ENCODE measurements around the gene SEMA4D.

The SEMA4D gene

GRCh38 chr9:89522261-89522958 is 24.5 kb upstream of the SEMA4D start:
- peak overlapping the region; percentile 79 for H3K4me2 ChIP-seq (ENCODE audit: low read depth, low read length, poor library complexity, severe bottlenecking)
- H3K4me3 ChIP-seq (ENCODE audit: low read length, poor library complexity, severe bottlenecking) = peak overlapping the region; percentile 65
- 0 out of 2 replicates have a peak overlapping the region, but pooled peaks have one; percentile 45 for H2AFZ ChIP-seq (ENCODE audit: low read length)
- no peaks in the 10 kb centered on the region for H3K9me3 ChIP-seq (ENCODE audit: insufficient read depth, low read depth, low read length)
- H3K36me3 ChIP-seq (ENCODE audit: insufficient read depth, low read length) = no peaks in the 10 kb centered on the region
- no peak for TF ChIP-seq EZH2phosphoT487 (IDR thresholded peaks at IDR 0.05; ENCODE audit: borderline replicate concordance)
- TF ChIP-seq, protein P1, sequence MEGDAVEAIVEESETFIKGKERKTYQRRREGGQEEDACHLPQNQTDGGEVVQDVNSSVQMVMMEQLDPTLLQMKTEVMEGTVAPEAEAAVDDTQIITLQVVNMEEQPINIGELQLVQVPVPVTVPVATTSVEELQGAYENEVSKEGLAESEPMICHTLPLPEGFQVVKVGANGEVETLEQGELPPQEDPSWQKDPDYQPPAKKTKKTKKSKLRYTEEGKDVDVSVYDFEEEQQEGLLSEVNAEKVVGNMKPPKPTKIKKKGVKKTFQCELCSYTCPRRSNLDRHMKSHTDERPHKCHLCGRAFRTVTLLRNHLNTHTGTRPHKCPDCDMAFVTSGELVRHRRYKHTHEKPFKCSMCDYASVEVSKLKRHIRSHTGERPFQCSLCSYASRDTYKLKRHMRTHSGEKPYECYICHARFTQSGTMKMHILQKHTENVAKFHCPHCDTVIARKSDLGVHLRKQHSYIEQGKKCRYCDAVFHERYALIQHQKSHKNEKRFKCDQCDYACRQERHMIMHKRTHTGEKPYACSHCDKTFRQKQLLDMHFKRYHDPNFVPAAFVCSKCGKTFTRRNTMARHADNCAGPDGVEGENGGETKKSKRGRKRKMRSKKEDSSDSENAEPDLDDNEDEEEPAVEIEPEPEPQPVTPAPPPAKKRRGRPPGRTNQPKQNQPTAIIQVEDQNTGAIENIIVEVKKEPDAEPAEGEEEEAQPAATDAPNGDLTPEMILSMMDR (conservative IDR thresholded peaks at IDR 0.05; ENCODE audit: low read length) = no peak
- H3K79me2 ChIP-seq (ENCODE audit: insufficient read depth, low read length) = peaks cover 30% of the 10 kb centered on the region
- H3K9me2 ChIP-seq (replicated peaks; ENCODE audit: low read depth, low read length) = no peaks in the 10 kb centered on the region
- peak overlapping the region; percentile 78 for H3K9ac ChIP-seq (ENCODE audit: low read depth, low read length, poor library complexity, severe bottlenecking)
- H3K27me3 ChIP-seq (ENCODE audit: insufficient read depth, low read length, poor library complexity, severe bottlenecking) = no peaks in the 10 kb centered on the region
- H4K20me1 ChIP-seq (ENCODE audit: insufficient read depth, low read length, poor library complexity, severe bottlenecking) = no peaks in the 10 kb centered on the region
- H3F3A ChIP-seq (ENCODE audit: low read depth) = peaks cover 16% of the 10 kb centered on the region; the same call in 1 of the 2 replicates
- peaks cover 93% of the 10 kb centered on the region for H3K4me1 ChIP-seq (ENCODE audit: insufficient read depth, low read length, poor library complexity, severe bottlenecking)

- peak overlapping the region; percentile 53 for H3K9ac ChIP-seq (ENCODE audit: low read depth, low read length, poor library complexity, severe bottlenecking)
- peaks cover 16% of the 10 kb centered on the region; the same call in 1 of the 2 replicates for H3F3A ChIP-seq (ENCODE audit: low read depth)
- no peak overlapping the region for H2AFZ ChIP-seq (ENCODE audit: low read length)
- no peaks in the 10 kb centered on the region for H4K20me1 ChIP-seq (ENCODE audit: insufficient read depth, low read length, poor library complexity, severe bottlenecking)
- no peak overlapping the region for H3K4me3 ChIP-seq (ENCODE audit: low read length, poor library complexity, severe bottlenecking)
- no peaks in the 10 kb centered on the region for H3K36me3 ChIP-seq (ENCODE audit: insufficient read depth, low read length)
- H3K9me2 ChIP-seq (replicated peaks; ENCODE audit: low read depth, low read length) = no peaks in the 10 kb centered on the region
- H3K9me3 ChIP-seq (ENCODE audit: insufficient read depth, low read depth, low read length) = no peaks in the 10 kb centered on the region
- H3K4me1 ChIP-seq (ENCODE audit: insufficient read depth, low read length, poor library complexity, severe bottlenecking) = peaks cover 69% of the 10 kb centered on the region
- H3K79me2 ChIP-seq (ENCODE audit: insufficient read depth, low read length) = peaks cover 19% of the 10 kb centered on the region
- H3K27me3 ChIP-seq (ENCODE audit: insufficient read depth, low read length, poor library complexity, severe bottlenecking) = no peaks in the 10 kb centered on the region
- peak overlapping the region; percentile 49 for H3K4me2 ChIP-seq (ENCODE audit: low read depth, low read length, poor library complexity, severe bottlenecking)
- TF ChIP-seq EZH2phosphoT487 (IDR thresholded peaks at IDR 0.05; ENCODE audit: borderline replicate concordance) = no peak
- TF ChIP-seq, protein P1 (conservative IDR thresholded peaks at IDR 0.05; ENCODE audit: low read length) = no peak
These were observed 21.5 kb upstream of the SEMA4D start for GRCh38 chr9:89519366-89519805.

DNA sequence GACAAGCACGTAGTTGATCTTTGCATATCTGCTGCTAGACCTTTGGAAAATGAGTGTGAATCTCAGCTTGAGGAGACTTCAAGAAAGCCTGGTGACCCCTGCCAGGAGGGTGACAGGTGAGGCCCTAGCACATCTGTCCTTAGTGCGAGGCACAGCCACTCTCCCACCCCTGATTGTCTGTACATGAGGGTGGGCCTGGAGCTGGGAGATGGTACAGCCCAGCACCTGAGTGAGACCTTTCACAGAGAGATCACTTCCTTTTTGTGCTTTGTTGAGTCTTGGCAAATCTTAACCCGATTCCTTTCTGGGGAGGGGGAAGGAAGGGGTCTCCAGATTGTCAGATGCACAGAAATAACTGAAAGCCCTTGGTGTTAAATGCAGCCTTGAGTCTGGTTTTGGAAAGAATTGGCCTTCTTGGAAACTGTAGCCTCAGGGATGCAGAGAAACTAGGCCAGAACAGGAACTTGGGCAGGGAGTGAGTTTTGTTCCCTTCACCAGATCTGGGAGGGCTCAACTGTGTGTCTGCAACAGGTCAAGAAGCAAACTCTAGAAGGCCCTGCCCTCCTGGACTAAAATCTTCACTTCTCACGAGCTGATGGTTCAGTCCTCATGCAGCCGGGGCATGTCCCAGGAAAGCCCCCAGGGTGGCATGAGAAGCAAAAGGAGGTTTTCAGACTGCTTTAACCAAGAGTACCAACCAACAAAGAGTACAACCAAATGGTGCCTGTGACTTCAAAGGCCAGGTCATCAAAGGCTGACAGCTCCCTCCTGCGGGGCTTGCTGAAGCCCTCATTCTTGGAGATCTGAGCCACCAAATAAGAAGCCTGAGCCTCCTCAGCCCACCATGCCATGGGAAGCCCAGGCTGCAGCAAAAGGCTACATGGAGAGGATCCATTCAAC is 20.8 kb upstream of the SEMA4D start:
- Histone ChIP-seq H3K9me2 (replicated peaks; ENCODE audit: low read depth, low read length) (no peaks in the 10 kb centered on the region), H3K4me3 (ENCODE audit: low read length, poor library complexity, severe bottlenecking) (no peak overlapping the region), H4K20me1 (ENCODE audit: insufficient read depth, low read length, poor library complexity, severe bottlenecking) (no peaks in the 10 kb centered on the region), H2AFZ (ENCODE audit: low read length) (peak overlapping the region; percentile 6; the same call in 1 of the 2 replicates), H3K4me2 (ENCODE audit: low read depth, low read length, poor library complexity, severe bottlenecking) (peak overlapping the region; percentile 49), H3K4me1 (ENCODE audit: insufficient read depth, low read length, poor library complexity, severe bottlenecking) (peaks cover 69% of the 10 kb centered on the region), H3K9me3 (ENCODE audit: insufficient read depth, low read depth, low read length) (no peaks in the 10 kb centered on the region), H3K79me2 (ENCODE audit: insufficient read depth, low read length) (peaks cover 13% of the 10 kb centered on the region), H3K9ac (ENCODE audit: low read depth, low read length, poor library complexity, severe bottlenecking) (peak overlapping the region; percentile 53), H3K27me3 (ENCODE audit: insufficient read depth, low read length, poor library complexity, severe bottlenecking) (no peaks in the 10 kb centered on the region), H3K36me3 (ENCODE audit: insufficient read depth, low read length) (no peaks in the 10 kb centered on the region), H3F3A (ENCODE audit: low read depth) (peaks cover 16% of the 10 kb centered on the region; the same call in 1 of the 2 replicates)
- TF ChIP-seq, protein P1 (conservative IDR thresholded peaks at IDR 0.05; ENCODE audit: low read length) = no peak
- no peak for TF ChIP-seq EZH2phosphoT487 (IDR thresholded peaks at IDR 0.05; ENCODE audit: borderline replicate concordance)
